Measurements from ENCODE around the gene BCAT1. TPM values are rescaled to one million over a fixed set of nuclear protein-coding genes. Genes with fewer than 3 reads are reported as not detected.

BCAT1 gene
- total and polyA plus RNA-seq, 9 of the 15 experiments (the other 6 are each of a cell fraction or from before 2014, with no cell fraction given) = 38.5 to 157 (median 66.8) TPM

- TF ChIP-seq MAX (CRISPR knock-in tag; IDR thresholded peaks at IDR 0.05) (no peak), HBP1 (CRISPR knock-in tag; IDR thresholded peaks at IDR 0.05) (no peak), PRPF4 (IDR thresholded peaks at IDR 0.05; ENCODE audit: insufficient read depth, low read depth, low read length, poor library complexity, severe bottlenecking) (no peak)
Observed at GRCh38 chr12:24770821-24771220, 178.1 kb downstream of the BCAT1 start (continued).

- POLR2A ChIA-PET = interaction anchor here (1.0 kb wide), 1 partner anchor 11 kb away, joined by 3 read pairs; no protein-coding TSS in a partner anchor
- in situ Hi-C loops (cut with MboI) = loop anchor here (10.0 kb wide), 1 partner anchor 176 kb away; no protein-coding TSS in a partner anchor
- no TSS peak for BruUV-seq (replicated peaks)
Observed at GRCh38 chr12:24770334-24770733, 178.6 kb downstream of the BCAT1 start.

More at GRCh38 chr12:24770334-24770733, 178.6 kb downstream of the BCAT1 start:
- intact Hi-C loops (cut with micrococcal nuclease) = no loop called here
- ATAC-seq (no peak), DNase-seq (ENCODE audit: extremely low read depth in 1 of 4, low spot score in 3 of 4) (no peak), FAIRE-seq (no peak)
- no peaks in the 10 kb centered on the region for H3K36me3 ChIP-seq (ENCODE audit: control insufficient read depth, insufficient read depth, low read length)
- H3K9me3 ChIP-seq (replicated peaks; ENCODE audit: control insufficient read depth, insufficient read depth, low read depth, low read length) = no peaks in the 10 kb centered on the region
- H3K4me3 ChIP-seq = no peak overlapping the region
- H3K79me2 ChIP-seq (ENCODE audit: control insufficient read depth, insufficient read depth, low read length) = no peaks in the 10 kb centered on the region
- H3K9me1 ChIP-seq (ENCODE audit: control insufficient read depth, insufficient read depth, low read length) = no peaks in the 10 kb centered on the region
- CTCF ChIA-PET (ENCODE audit: low intra/inter-chr PET ratio) = no interaction called here
- WGBS (ENCODE audit: insufficient coverage, low coverage, missing lambda C conversion rate) = 48% methylated on average over 3 of the region's 3 CpGs
- TF ChIP-seq CEBPG (CRISPR knock-in tag; IDR thresholded peaks at IDR 0.05) (no peak), CEBPG (tag; conservative IDR thresholded peaks at IDR 0.05 in 1 of 2, IDR thresholded peaks at IDR 0.05 in 1 of 2) (peak in 1 of 2 experiments; percentile 64; a peak in 1 of 4 replicates), ELF4 (CRISPR knock-in tag; IDR thresholded peaks at IDR 0.05) (no peak), CEBPZ (IDR thresholded peaks at IDR 0.05; ENCODE audit: borderline replicate concordance, low read depth, low read length) (no peak), CBFA2T3 (IDR thresholded peaks at IDR 0.05) (no peak), XRCC3 (IDR thresholded peaks at IDR 0.05) (no peak), TEAD4 (IDR thresholded peaks at IDR 0.05; ENCODE audit: low read length) (no peak), TEAD4 (CRISPR knock-in tag; IDR thresholded peaks at IDR 0.05; ENCODE audit: borderline replicate concordance) (no peak), CEBPB (tag; IDR thresholded peaks at IDR 0.05) (peak; percentile 54; the same call in 1 of the 2 replicates), ZNF197 (CRISPR knock-in tag; IDR thresholded peaks at IDR 0.05; ENCODE audit: low read depth) (no peak), HNRNPH1 (optimal IDR thresholded peaks at IDR 0.05; ENCODE audit: low read depth, low read length) (no peak), TCF7L2 (IDR thresholded peaks at IDR 0.05; ENCODE audit: low read depth, low read length) (no peak)
- no peak overlapping the region for H3K4me2 ChIP-seq (ENCODE audit: insufficient read depth, low read length)
- H4K20me1 ChIP-seq (replicated peaks; ENCODE audit: control insufficient read depth, insufficient read depth, low read length) = no peaks in the 10 kb centered on the region
- H3K27ac ChIP-seq (ENCODE audit: extremely low read depth, low read depth, low read length) = no peak overlapping the region
- H2AFZ ChIP-seq (ENCODE audit: low read depth, low read length) = no peak overlapping the region
- H3K27me3 ChIP-seq (ENCODE audit: control insufficient read depth in 2 of 2, insufficient read depth in 2 of 2, low read length in 2 of 2) = no peaks in the 10 kb centered on the region
- no peaks in the 10 kb centered on the region for H3K4me1 ChIP-seq (replicated peaks in 1 of 2; ENCODE audit: control insufficient read depth in 2 of 2, insufficient read depth in 2 of 2, low read length in 2 of 2)
- H3K9ac ChIP-seq (ENCODE audit: insufficient read depth in 1 of 2, low read depth in 2 of 2, low read length in 2 of 2) = no peak overlapping the region
